Mucosa of rectum (tissue), 2 donors: Measurements from ENCODE around the gene COMT.

ENCODE experiments used
- H3K27ac ChIP-seq, 2 donors: one replicate each; pipeline ENCODE4 v1.7.0; 2013; ENCODE audit warnings: inconsistent platforms in 2 of 2, low read depth in 2 of 2, low read length in 2 of 2
- H3K27me3 ChIP-seq, 2 donors: one replicate each; pipeline ENCODE4 v1.7.0; 2013; ENCODE audit warnings: low read length in 2 of 2; ENCODE audit not compliant: control insufficient read depth in 2 of 2, insufficient read depth in 2 of 2
- H3K36me3 ChIP-seq, 2 donors: one replicate each; pipeline ENCODE4 v1.7.0; 2013; ENCODE audit warnings: low read length in 2 of 2; ENCODE audit not compliant: control insufficient read depth in 2 of 2, insufficient read depth in 2 of 2
- H3K4me1 ChIP-seq, 2 donors: one replicate each; pipeline ENCODE4 v1.7.0; 2013; ENCODE audit warnings: low read length in 2 of 2, mild to moderate bottlenecking in 1 of 2; ENCODE audit not compliant: control insufficient read depth in 2 of 2, insufficient read depth in 2 of 2
- H3K4me3 ChIP-seq, 2 donors: one replicate each; pipeline ENCODE4 v1.7.0; 2013; ENCODE audit warnings: low read length in 2 of 2
- H3K9ac ChIP-seq, 2 donors: one replicate each; pipeline ENCODE4 v1.7.0; 2013; ENCODE audit warnings: low read length in 2 of 2, low read depth in 1 of 2, mild to moderate bottlenecking in 1 of 2
- H3K9me3 ChIP-seq, 2 donors: one replicate each; pipeline ENCODE4 v1.7.0; 2013; ENCODE audit warnings: low read length in 2 of 2; ENCODE audit not compliant: control insufficient read depth in 2 of 2
- donor health status: healthy.
- donor health status: Normal muscosa, but diverticular disease.

The COMT gene

GRCh38 chr22:19964701-19965386, 23.3 kb downstream of the COMT start:
- Histone ChIP-seq H3K4me3 (no peak overlapping the region), H3K4me1 (peaks cover 22% of the 10 kb centered on the region in 2 donors), H3K27me3 (no peaks in the 10 kb centered on the region), H3K9ac (no peak overlapping the region), H3K27ac (no peak overlapping the region), H3K9me3 (no peaks in the 10 kb centered on the region), H3K36me3 (peaks cover 14 to 21% of the 10 kb centered on the region in 2 donors)

- Histone ChIP-seq H3K27me3 (no peaks in the 10 kb centered on the region), H3K9me3 (no peaks in the 10 kb centered on the region), H3K4me3 (no peak overlapping the region), H3K4me1 (peaks cover 20 to 23% of the 10 kb centered on the region in 2 donors), H3K9ac (no peak overlapping the region), H3K36me3 (peaks cover 14 to 21% of the 10 kb centered on the region in 2 donors), H3K27ac (no peak overlapping the region)
Measured at GRCh38 chr22:19965771-19966709, 24.5 kb downstream of the COMT start.

GRCh38 chr22:19966908-19967750, 25.6 kb downstream of the COMT start:
- peaks cover 14 to 20% of the 10 kb centered on the region in 2 donors for H3K4me1 ChIP-seq
- peaks cover 14 to 21% of the 10 kb centered on the region in 2 donors for H3K36me3 ChIP-seq

GRCh38 chr22:19967850-19968449, 26.4 kb downstream of the COMT start:
- Histone ChIP-seq H3K4me1 (peaks cover 7 to 12% of the 10 kb centered on the region in 2 donors), H3K9me3 (no peaks in the 10 kb centered on the region), H3K27me3 (no peaks in the 10 kb centered on the region), H3K9ac (no peak overlapping the region), H3K4me3 (no peak overlapping the region), H3K27ac (no peak overlapping the region), H3K36me3 (peaks cover 14 to 21% of the 10 kb centered on the region in 2 donors)

More at GRCh38 chr22:19966908-19967750, 25.6 kb downstream of the COMT start:
- no peak overlapping the region for H3K4me3 ChIP-seq
- H3K9me3 ChIP-seq, result no peaks in the 10 kb centered on the region
- H3K27ac ChIP-seq, result no peak overlapping the region
- no peaks in the 10 kb centered on the region for H3K27me3 ChIP-seq
- H3K9ac ChIP-seq, result no peak overlapping the region

GRCh38 chr22:19968450-19968891, 26.9 kb downstream of the COMT start:
- Histone ChIP-seq H3K27me3 (no peaks in the 10 kb centered on the region), H3K36me3 (peaks cover 14 to 21% of the 10 kb centered on the region in 2 donors), H3K27ac (no peak overlapping the region), H3K9me3 (no peaks in the 10 kb centered on the region), H3K4me3 (no peak overlapping the region), H3K9ac (no peak overlapping the region), H3K4me1 (peaks cover 5 to 10% of the 10 kb centered on the region in 2 donors)

GRCh38 chr22:19969141-19969928, 27.8 kb downstream of the COMT start:
- Histone ChIP-seq H3K4me1 (peaks cover 0 to 3% of the 10 kb centered on the region in 2 donors), H3K27me3 (no peaks in the 10 kb centered on the region), H3K9ac (no peak overlapping the region), H3K4me3 (no peak overlapping the region), H3K9me3 (no peaks in the 10 kb centered on the region), H3K36me3 (peaks cover 14 to 15% of the 10 kb centered on the region in 2 donors), H3K27ac (no peak overlapping the region)

GRCh38 chr22:19970031-19970478, 28.5 kb downstream of the COMT start:
- H3K4me1 ChIP-seq, result peaks cover 0 to 3% of the 10 kb centered on the region in 2 donors
- no peaks in the 10 kb centered on the region for H3K9me3 ChIP-seq
- H3K27ac ChIP-seq, result no peak overlapping the region
- no peak overlapping the region for H3K9ac ChIP-seq
- no peak overlapping the region for H3K4me3 ChIP-seq
- H3K27me3 ChIP-seq, result no peaks in the 10 kb centered on the region
- peaks cover 9 to 12% of the 10 kb centered on the region in 2 donors for H3K36me3 ChIP-seq

GRCh38 chr22:19970479-19971275, 29.1 kb downstream of the COMT start:
- H3K27ac ChIP-seq, result no peak overlapping the region
- H3K4me3 ChIP-seq, result no peak overlapping the region
- H3K36me3 ChIP-seq, result peaks cover 9 to 11% of the 10 kb centered on the region in 2 donors

More at GRCh38 chr22:19970479-19971275, 29.1 kb downstream of the COMT start:
- Histone ChIP-seq H3K9ac (no peak overlapping the region), H3K9me3 (no peaks in the 10 kb centered on the region), H3K4me1 (peaks cover 0 to 3% of the 10 kb centered on the region in 2 donors), H3K27me3 (no peaks in the 10 kb centered on the region)
